H9 (cell line): ENCODE results near the gene MYOD1. TPM values are rescaled to one million over a fixed set of nuclear protein-coding genes. Genes with fewer than 3 reads are reported as not detected.

Source experiments
- DNase-seq: peaks from one replicate; pipeline ENCODE4 v3.0.0-alpha.2; 2017
- H2AFZ ChIP-seq: one replicate; pipeline ENCODE4 v1.6.1; 2013; ENCODE audit warnings: mild to moderate bottlenecking, low read length, control low read depth, moderate library complexity
- H2AK5ac ChIP-seq: 2 replicates; pipeline ENCODE4 v1.6.1; 2013; ENCODE audit warnings: low read length, control low read depth, mixed read lengths; ENCODE audit not compliant: insufficient read length
- H2BK120ac ChIP-seq: one replicate; pipeline ENCODE4 v1.6.1; 2013; ENCODE audit warnings: low read depth, mild to moderate bottlenecking, low read length, control low read depth, inconsistent platforms; ENCODE audit not compliant: poor library complexity, severe bottlenecking
- H2BK12ac ChIP-seq: 2 replicates; pipeline ENCODE4 v1.6.1; 2013; ENCODE audit warnings: low read length, control low read depth, mixed read lengths, low read depth; ENCODE audit not compliant: insufficient read length
- H2BK15ac ChIP-seq: 2 replicates; pipeline ENCODE4 v1.6.1; 2013; ENCODE audit warnings: low read depth, low read length, control low read depth
- H2BK20ac ChIP-seq: one replicate; pipeline ENCODE4 v1.6.1; 2013; ENCODE audit warnings: low read depth, mild to moderate bottlenecking, low read length, control low read depth, inconsistent platforms; ENCODE audit not compliant: poor library complexity, severe bottlenecking
- H2BK5ac ChIP-seq: 2 replicates; pipeline ENCODE4 v1.6.1; 2013; ENCODE audit warnings: low read length, control low read depth, mixed read lengths; ENCODE audit not compliant: insufficient read length
- H3K14ac ChIP-seq: 2 replicates; pipeline ENCODE4 v1.6.1; 2013; ENCODE audit warnings: low read length, control low read depth; ENCODE audit not compliant: insufficient read depth
- H3K18ac ChIP-seq: 2 replicates; pipeline ENCODE4 v1.6.1; 2013; ENCODE audit warnings: low read depth, mild to moderate bottlenecking, mixed read lengths, low read length, control low read depth; ENCODE audit not compliant: insufficient read length
- H3K23ac ChIP-seq: 2 replicates; pipeline ENCODE4 v1.6.1; 2013; ENCODE audit warnings: low read length, control low read depth, mixed read lengths, low read depth; ENCODE audit not compliant: insufficient read length
- H3K23me2 ChIP-seq: 2 replicates; pipeline ENCODE4 v1.6.1; 2013; ENCODE audit warnings: low read depth, mild to moderate bottlenecking, mixed read lengths, low read length, control low read depth; ENCODE audit not compliant: insufficient read length, poor library complexity, severe bottlenecking
- H3K27ac ChIP-seq: 2 replicates; pipeline ENCODE4 v1.5.1; 2013; ENCODE audit warnings: low read length, control low read depth, mixed read lengths, low read depth; ENCODE audit not compliant: insufficient read length
- H3K27me3 ChIP-seq: 2 replicates; pipeline ENCODE4 v1.6.1; 2013; ENCODE audit warnings: low read length, control low read depth, inconsistent platforms; ENCODE audit not compliant: insufficient read depth
- H3K4ac ChIP-seq: 2 replicates; pipeline ENCODE4 v1.6.1; 2013; ENCODE audit warnings: low read depth, mild to moderate bottlenecking, control low read depth, inconsistent platforms, low read length, moderate library complexity
- H3K4me1 ChIP-seq: 2 replicates; pipeline ENCODE4 v1.6.1; 2013; ENCODE audit warnings: low read length, control low read depth, inconsistent platforms; ENCODE audit not compliant: insufficient read depth
- H3K4me2 ChIP-seq: 2 replicates; pipeline ENCODE4 v1.6.1; 2013; ENCODE audit warnings: low read length, control low read depth, mixed read lengths; ENCODE audit not compliant: insufficient read length, insufficient read depth
- H3K56ac ChIP-seq: 2 replicates; pipeline ENCODE4 v1.6.1; 2013; ENCODE audit warnings: low read depth, mild to moderate bottlenecking, mixed read lengths, low read length, control low read depth; ENCODE audit not compliant: insufficient read length
- H3K79me1 ChIP-seq: 2 replicates; pipeline ENCODE4 v1.6.1; 2013; ENCODE audit warnings: low read depth, mild to moderate bottlenecking, moderate library complexity, low read length, control low read depth, inconsistent platforms; ENCODE audit not compliant: insufficient read depth, poor library complexity, severe bottlenecking
- H3K79me2 ChIP-seq: 2 replicates; pipeline ENCODE4 v1.6.1; 2013; ENCODE audit warnings: low read length, control low read depth, inconsistent platforms; ENCODE audit not compliant: insufficient read depth
- H3K9ac ChIP-seq: 2 replicates; pipeline ENCODE4 v1.6.1; 2013; ENCODE audit warnings: low read length, control low read depth, mixed read lengths; ENCODE audit not compliant: insufficient read length; ENCODE audit errors: extremely low read depth
- H3K9me3 ChIP-seq: one replicate; pipeline ENCODE4 v1.6.1; 2013; ENCODE audit warnings: low read depth, low read length, inconsistent platforms; ENCODE audit not compliant: control insufficient read depth
- H3T11ph ChIP-seq: one replicate; pipeline ENCODE4 v1.6.1; 2013; ENCODE audit warnings: mild to moderate bottlenecking, low read length, control low read depth, inconsistent platforms
- H4K20me1 ChIP-seq: one replicate; pipeline ENCODE4 v1.6.1; 2013; ENCODE audit not compliant: control insufficient read depth, insufficient read length, insufficient read depth
- H4K5ac ChIP-seq: 2 replicates; pipeline ENCODE4 v1.6.1; 2013; ENCODE audit warnings: low read depth, mild to moderate bottlenecking, mixed read lengths, low read length, control low read depth; ENCODE audit not compliant: insufficient read length
- H4K8ac ChIP-seq: replicated peaks from 2 replicates; pipeline ENCODE4 v1.6.1; 2013; ENCODE audit warnings: low read length, control low read depth, mixed read lengths, low read depth; ENCODE audit not compliant: insufficient read length
- H4K91ac ChIP-seq: 2 replicates; pipeline ENCODE4 v1.6.1; 2013; ENCODE audit warnings: low read depth, mild to moderate bottlenecking, moderate library complexity, mixed read lengths, low read length, control low read depth; ENCODE audit not compliant: insufficient read length
- H3K27ac Mint-ChIP-seq, 3 experiments: 2 replicates in 2 of 3; 3 replicates in 1 of 3; pipeline ENCODE4 v1.8.0; 2020 to 2021; ENCODE audit warnings: mixed read lengths in 3 of 3, mild to moderate bottlenecking in 1 of 3, moderate library complexity in 1 of 3
- H3K27me3 Mint-ChIP-seq: 2 replicates; pipeline ENCODE4 v1.8.0; 2021; ENCODE audit warnings: low read depth, mild to moderate bottlenecking, moderate library complexity, mixed read lengths
- H3K36me3 Mint-ChIP-seq, 3 experiments: 2 replicates in 2 of 3; 3 replicates in 1 of 3; pipeline ENCODE4 v1.8.0; 2020 to 2021; ENCODE audit warnings: low read depth in 3 of 3, mixed read lengths in 3 of 3; ENCODE audit not compliant: insufficient read depth in 1 of 3
- H3K4me1 Mint-ChIP-seq, 2 experiments: 2 replicates each; pipeline ENCODE4 v1.8.0; 2020; ENCODE audit warnings: mixed read lengths in 2 of 2
- H3K4me3 Mint-ChIP-seq, 2 experiments: 2 replicates in 1 of 2; 3 replicates in 1 of 2; pipeline ENCODE4 v1.8.0; 2020 to 2021; ENCODE audit warnings: mild to moderate bottlenecking in 2 of 2, mixed read lengths in 2 of 2, moderate library complexity in 1 of 2
- H3K9me3 Mint-ChIP-seq, 2 experiments: 2 replicates in 1 of 2; 3 replicates in 1 of 2; pipeline ENCODE4 v1.8.0; 2020; ENCODE audit warnings: mild to moderate bottlenecking in 2 of 2, mixed read lengths in 2 of 2, moderate library complexity in 1 of 2
- CTCF ChIP-seq: fragments of 200-600 bp; sonication (generic); conservative IDR thresholded peaks from 3 replicates; pipeline ENCODE4 v1.8.0; 2021; ENCODE audit warnings: antibody characterized with exemption, mild to moderate bottlenecking
- WGBS: extraction: QIAGEN DNeasy Blood & Tissue Kit; methylation state at CpG from one replicate; pipeline ENCODE4 v1.1.7; 2013; ENCODE audit warnings: missing lambda C conversion rate, low lambda C conversion rate, mixed read lengths; ENCODE audit not compliant: insufficient read length; ENCODE audit errors: extremely low coverage; 5-methylcytosine and 5-hydroxymethylcytosine counted together
- total RNA-seq: library from RNA; stranded (reverse); gene quantifications from 2 replicates; pipeline ENCODE4 v1.2.1, GENCODE V29; 2021

The MYOD1 gene
- total RNA-seq, 1 experiment from 2014 or later: not detected

GRCh38 chr11:17730137-17730536 lies 10.8 kb downstream of the MYOD1 start:
- H2BK5ac ChIP-seq: no peak overlapping the region
- no peak overlapping the region for H3K14ac ChIP-seq
- peaks cover 2 to 10% of the 10 kb centered on the region in 2 experiments; a peak in 2 of 4 replicates for H3K4me1 Mint-ChIP-seq
- H4K8ac ChIP-seq: no peak overlapping the region
- no peak overlapping the region for H3K9ac ChIP-seq
- H3K4ac ChIP-seq: no peak overlapping the region
- no peaks in the 10 kb centered on the region for H3K4me1 ChIP-seq
- peaks cover 68% of the 10 kb centered on the region for H3K27me3 Mint-ChIP-seq
- no peaks in the 10 kb centered on the region for H3K9me3 ChIP-seq
- peak overlapping the region in 1 of 2 experiments; percentile 20; a peak in 1 of 5 replicates for H3K4me3 Mint-ChIP-seq
- H3K23ac ChIP-seq: no peak overlapping the region
- no peak overlapping the region for H2BK120ac ChIP-seq
- no peak overlapping the region for H4K91ac ChIP-seq
- H3K79me1 ChIP-seq: no peaks in the 10 kb centered on the region
- no peak overlapping the region for H2BK15ac ChIP-seq
- no peak overlapping the region for H3K27ac Mint-ChIP-seq
- TF ChIP-seq CTCF: no peak
- no peak overlapping the region for H3K27ac ChIP-seq
- no peak overlapping the region for H3K56ac ChIP-seq
- H3K23me2 ChIP-seq: peaks cover 2% of the 10 kb centered on the region
- no peak overlapping the region for H3K18ac ChIP-seq
- no CpG with 5 or more reads among the region's 2 CpGs for WGBS
- H3K27me3 ChIP-seq: peaks cover 9% of the 10 kb centered on the region; the same call in 1 of the 2 replicates
- no peak overlapping the region for H3T11ph ChIP-seq
- no peaks in the 10 kb centered on the region for H3K79me2 ChIP-seq
- no peaks in the 10 kb centered on the region for H4K20me1 ChIP-seq
- H2BK20ac ChIP-seq: no peak overlapping the region
- H3K36me3 Mint-ChIP-seq: no peaks in the 10 kb centered on the region
- DNase-seq: no peak
- no peak overlapping the region for H2AK5ac ChIP-seq
- H3K4me2 ChIP-seq: no peak overlapping the region
- H2AFZ ChIP-seq: no peak overlapping the region
- H3K9me3 Mint-ChIP-seq: no peaks in the 10 kb centered on the region
- H2BK12ac ChIP-seq: no peak overlapping the region
- no peak overlapping the region for H4K5ac ChIP-seq
